SK-N-DZ (cell line): ENCODE measurements around the gene CPXM1.

Source experiments
- DNase-seq: peaks from one replicate; pipeline ENCODE4 v3.0.0-alpha.2; 2015; ENCODE audit warnings: low spot score

The CPXM1 gene

GRCh38 chr20:2749951-2750490 lies 50.4 kb downstream of the CPXM1 start:
- DNase-seq, result no peak

GRCh38 chr20:2749343-2749950 lies 51.0 kb downstream of the CPXM1 start:
- no peak for DNase-seq

DNA sequence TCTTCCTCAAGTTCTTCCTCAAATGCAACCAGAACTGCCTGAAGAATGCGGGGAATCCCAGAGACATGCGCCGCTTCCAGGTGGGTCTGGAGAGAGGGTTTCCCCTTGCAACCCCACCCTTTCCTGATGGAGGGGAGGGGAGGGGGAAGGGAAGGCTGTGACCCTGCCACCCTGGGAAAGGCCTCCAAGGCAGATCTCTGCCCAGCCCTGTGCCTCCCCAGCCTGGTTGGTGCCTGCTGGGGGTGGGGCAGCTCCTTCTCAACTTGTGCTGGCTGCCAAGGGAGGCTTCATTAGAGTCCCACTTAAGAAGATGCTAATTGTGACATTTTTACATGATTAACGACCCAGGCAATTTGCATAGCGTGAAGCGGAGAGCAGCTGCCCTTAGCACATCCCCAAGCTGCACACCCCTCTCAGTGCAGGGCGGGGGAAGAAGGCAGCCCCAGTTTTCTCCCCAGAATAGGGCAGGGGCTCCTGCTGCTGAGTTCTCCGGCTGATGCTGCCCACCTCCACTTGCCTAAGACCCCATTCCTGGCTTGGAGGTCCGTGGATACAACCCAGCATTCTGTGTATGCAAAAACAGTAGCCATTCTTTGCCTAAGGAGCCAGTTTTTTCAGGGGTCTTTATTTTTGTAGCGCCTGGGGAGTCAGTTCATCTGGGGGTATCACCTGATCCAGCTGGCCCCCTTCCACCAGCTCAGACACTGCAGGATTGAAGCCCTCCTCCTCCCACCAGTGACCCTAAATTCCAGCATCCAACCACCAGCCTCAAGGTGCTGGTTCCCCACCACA lies 51.7 kb downstream of the CPXM1 start:
- no peak for DNase-seq

DNA sequence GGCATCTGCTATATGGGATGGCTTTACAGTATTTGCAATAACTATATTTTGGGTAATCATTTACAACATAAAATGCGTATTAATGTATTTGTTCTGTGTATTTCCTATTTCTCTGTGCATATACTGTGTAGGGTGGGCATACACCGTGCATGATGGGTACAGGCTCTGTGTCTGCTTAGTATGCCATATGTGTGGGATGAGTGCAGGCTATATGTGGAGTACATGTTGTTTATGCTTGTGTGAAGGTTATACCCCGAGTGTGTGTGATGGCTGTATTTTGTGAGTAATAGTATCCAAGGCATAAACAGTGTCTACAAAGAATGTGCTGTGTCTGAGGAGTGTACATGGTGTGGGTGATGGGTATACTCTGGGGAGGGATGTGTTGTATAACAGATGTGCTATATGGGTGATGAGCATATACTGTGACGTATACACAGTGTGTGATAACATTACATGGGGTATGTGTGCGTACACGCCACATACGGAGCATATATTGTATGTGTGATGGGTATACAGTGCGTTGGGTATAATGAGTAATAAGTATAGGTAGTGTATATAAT lies 52.7 kb downstream of the CPXM1 start:
- no peak for DNase-seq

- DNase-seq, result no peak
These were observed 53.7 kb downstream of the CPXM1 start for GRCh38 chr20:2746636-2747265.

DNA sequence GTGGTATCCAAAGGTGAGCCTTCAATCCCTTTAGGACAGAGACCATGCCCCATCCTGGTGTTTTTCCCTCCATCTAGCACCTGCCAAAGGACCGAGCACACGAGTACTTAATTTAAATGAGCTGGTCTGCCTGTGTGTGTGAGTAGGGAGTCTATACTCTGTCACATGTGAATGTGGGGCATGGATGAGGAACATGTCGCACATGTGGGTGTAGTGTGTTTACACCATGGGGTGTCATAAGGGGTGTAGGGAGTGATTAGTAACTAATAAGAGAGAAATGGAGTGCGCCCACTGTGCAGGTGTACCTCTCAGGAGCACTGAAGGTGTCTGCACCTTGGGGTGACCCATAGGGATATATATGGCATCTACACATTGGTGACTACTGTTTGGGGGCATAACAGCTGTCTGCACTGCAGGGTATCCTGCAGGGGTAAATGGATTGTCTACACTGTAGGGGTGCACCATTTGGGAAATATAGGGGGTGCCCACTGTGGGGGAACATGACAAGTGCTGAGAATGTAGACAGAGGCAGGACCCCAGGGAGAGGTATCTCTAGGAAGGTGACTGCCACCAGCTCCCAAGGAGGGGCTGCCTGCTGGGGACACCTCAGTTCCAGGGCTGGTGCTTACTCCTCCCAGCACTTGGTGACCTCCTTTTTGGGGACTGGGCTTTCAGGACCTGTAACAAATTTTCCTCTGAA lies 54.3 kb downstream of the CPXM1 start:
- no peak for DNase-seq

- DNase-seq, result no peak
These were observed 55.1 kb downstream of the CPXM1 start for GRCh38 chr20:2745060-2745910.
